ENCODE results near the gene OCLN. TPM values are rescaled to one million over a fixed set of nuclear protein-coding genes. Genes with fewer than 3 reads are reported as not detected.
"Not testable (repeated sequence)": the region's sequence is repeated elsewhere in the genome, so short reads cannot be mapped to it uniquely, and the experiment has no call there.

The OCLN gene
- total and polyA plus RNA-seq, 7 experiments from 2014 or later, result 0.07 to 8.5 (median 1.6) TPM

- POLR2A ChIA-PET; H3K9me3 Mint-ChIP-seq; H3K4me1 Mint-ChIP-seq; intact Hi-C loops (cut with micrococcal nuclease); H3K9me3 ChIP-seq (ENCODE audit: control insufficient read depth in 2 of 3, low read length in 3 of 3); H3K27me3 ChIP-seq (ENCODE audit: control insufficient read depth in 2 of 2, insufficient read depth in 2 of 2, low read length in 2 of 2); H3K36me3 ChIP-seq (ENCODE audit: control insufficient read depth in 2 of 3, insufficient read depth in 3 of 3, low read length in 3 of 3); H3K36me3 Mint-ChIP-seq; H3K27ac ChIP-seq (ENCODE audit: low read depth, low read length); H3K4me3 ChIP-seq (ENCODE audit: low read length); H3K27me3 Mint-ChIP-seq; H3K4me3 Mint-ChIP-seq; CTCF ChIA-PET; H3K27ac Mint-ChIP-seq; DNase-seq; H3K4me1 ChIP-seq (ENCODE audit: control insufficient read depth in 2 of 2, insufficient read depth in 2 of 2, low read length in 2 of 2); ATAC-seq: not testable (repeated sequence)
Measured at GRCh38 chr5:69537911-69538310, 45.3 kb downstream of the OCLN start.

- intact Hi-C loops (cut with micrococcal nuclease); H3K27ac ChIP-seq (ENCODE audit: low read depth, low read length); H3K4me3 Mint-ChIP-seq; H3K27ac Mint-ChIP-seq; CTCF ChIA-PET; H3K4me1 ChIP-seq (ENCODE audit: control insufficient read depth in 2 of 2, insufficient read depth in 2 of 2, low read length in 2 of 2); H3K4me1 Mint-ChIP-seq; H3K9me3 ChIP-seq (ENCODE audit: control insufficient read depth in 2 of 3, low read length in 3 of 3); H3K4me3 ChIP-seq (ENCODE audit: low read length); H3K27me3 Mint-ChIP-seq; ATAC-seq; H3K9me3 Mint-ChIP-seq; H3K27me3 ChIP-seq (ENCODE audit: control insufficient read depth in 2 of 2, insufficient read depth in 2 of 2, low read length in 2 of 2); DNase-seq; H3K36me3 Mint-ChIP-seq; POLR2A ChIA-PET; H3K36me3 ChIP-seq (ENCODE audit: control insufficient read depth in 2 of 3, insufficient read depth in 3 of 3, low read length in 3 of 3): not testable (repeated sequence)
Measured at GRCh38 chr5:69538735-69539134, 46.1 kb downstream of the OCLN start.

- H3K9me3 ChIP-seq (ENCODE audit: control insufficient read depth in 2 of 3, low read length in 3 of 3); DNase-seq; H3K27me3 ChIP-seq (ENCODE audit: control insufficient read depth in 2 of 2, insufficient read depth in 2 of 2, low read length in 2 of 2); POLR2A ChIA-PET; H3K9me3 Mint-ChIP-seq; H3K27me3 Mint-ChIP-seq; H3K36me3 ChIP-seq (ENCODE audit: control insufficient read depth in 2 of 3, insufficient read depth in 3 of 3, low read length in 3 of 3); H3K4me3 Mint-ChIP-seq; H3K4me1 Mint-ChIP-seq; H3K4me1 ChIP-seq (ENCODE audit: control insufficient read depth in 2 of 2, insufficient read depth in 2 of 2, low read length in 2 of 2); H3K36me3 Mint-ChIP-seq; H3K27ac Mint-ChIP-seq; CTCF ChIA-PET; intact Hi-C loops (cut with micrococcal nuclease); H3K27ac ChIP-seq (ENCODE audit: low read depth, low read length); ATAC-seq; H3K4me3 ChIP-seq (ENCODE audit: low read length): not testable (repeated sequence)
Measured at GRCh38 chr5:69541347-69541746, 48.8 kb downstream of the OCLN start.

GRCh38 chr5:69542838-69543618 lies 50.4 kb downstream of the OCLN start:
- H3K27ac Mint-ChIP-seq; DNase-seq; H3K36me3 Mint-ChIP-seq; H3K27ac ChIP-seq (ENCODE audit: low read depth, low read length); intact Hi-C loops (cut with micrococcal nuclease); H3K4me3 ChIP-seq (ENCODE audit: low read length); H3K9me3 ChIP-seq (ENCODE audit: control insufficient read depth in 2 of 3, low read length in 3 of 3); H3K4me1 ChIP-seq (ENCODE audit: control insufficient read depth in 2 of 2, insufficient read depth in 2 of 2, low read length in 2 of 2); H3K4me1 Mint-ChIP-seq; H3K9me3 Mint-ChIP-seq; POLR2A ChIA-PET; ATAC-seq; CTCF ChIA-PET; H3K27me3 Mint-ChIP-seq; H3K4me3 Mint-ChIP-seq; H3K36me3 ChIP-seq (ENCODE audit: control insufficient read depth in 2 of 3, insufficient read depth in 3 of 3, low read length in 3 of 3); H3K27me3 ChIP-seq (ENCODE audit: control insufficient read depth in 2 of 2, insufficient read depth in 2 of 2, low read length in 2 of 2): not testable (repeated sequence)

GRCh38 chr5:69544602-69545001 lies 52.0 kb downstream of the OCLN start:
- POLR2A ChIA-PET; H3K4me1 Mint-ChIP-seq; H3K27ac Mint-ChIP-seq; H3K9me3 ChIP-seq (ENCODE audit: control insufficient read depth in 2 of 3, low read length in 3 of 3); H3K4me3 ChIP-seq (ENCODE audit: low read length); H3K27me3 Mint-ChIP-seq; DNase-seq; H3K36me3 Mint-ChIP-seq; H3K9me3 Mint-ChIP-seq; H3K27me3 ChIP-seq (ENCODE audit: control insufficient read depth in 2 of 2, insufficient read depth in 2 of 2, low read length in 2 of 2); H3K4me3 Mint-ChIP-seq; intact Hi-C loops (cut with micrococcal nuclease); CTCF ChIA-PET; H3K4me1 ChIP-seq (ENCODE audit: control insufficient read depth in 2 of 2, insufficient read depth in 2 of 2, low read length in 2 of 2); ATAC-seq; H3K27ac ChIP-seq (ENCODE audit: low read depth, low read length); H3K36me3 ChIP-seq (ENCODE audit: control insufficient read depth in 2 of 3, insufficient read depth in 3 of 3, low read length in 3 of 3): not testable (repeated sequence)

GRCh38 chr5:69559908-69560330 lies 67.3 kb downstream of the OCLN start, which contains the start of gene GTF2H2C:
TSS of gene GTF2H2C (plus strand) at chr5:69560191. CDS start at chr5:69565133, 4,942 bp downstream.
- H3K9me3 Mint-ChIP-seq; H3K27me3 ChIP-seq (ENCODE audit: control insufficient read depth in 2 of 2, insufficient read depth in 2 of 2, low read length in 2 of 2); POLR2A ChIA-PET; H3K27me3 Mint-ChIP-seq; H3K4me1 Mint-ChIP-seq; H3K4me1 ChIP-seq (ENCODE audit: control insufficient read depth in 2 of 2, insufficient read depth in 2 of 2, low read length in 2 of 2); CTCF ChIA-PET; H3K36me3 ChIP-seq (ENCODE audit: control insufficient read depth in 2 of 3, insufficient read depth in 3 of 3, low read length in 3 of 3); H3K36me3 Mint-ChIP-seq; intact Hi-C loops (cut with micrococcal nuclease); H3K9me3 ChIP-seq (ENCODE audit: control insufficient read depth in 2 of 3, low read length in 3 of 3): not testable (repeated sequence)
- H3K4me3 Mint-ChIP-seq, result peak within 1 kb of the TSS; percentile 79 to 97 (median 94)
- peak; percentile 100 for ATAC-seq
- peak within 1 kb of the TSS; percentile 39 to 93 (median 89) for H3K27ac Mint-ChIP-seq
- H3K4me3 ChIP-seq (ENCODE audit: low read length), result peak within 1 kb of the TSS; percentile 57
- peak; percentile 57 to 84 (median 77) for DNase-seq
- H3K27ac ChIP-seq (ENCODE audit: low read depth, low read length), result peak within 1 kb of the TSS; percentile 35

DNA sequence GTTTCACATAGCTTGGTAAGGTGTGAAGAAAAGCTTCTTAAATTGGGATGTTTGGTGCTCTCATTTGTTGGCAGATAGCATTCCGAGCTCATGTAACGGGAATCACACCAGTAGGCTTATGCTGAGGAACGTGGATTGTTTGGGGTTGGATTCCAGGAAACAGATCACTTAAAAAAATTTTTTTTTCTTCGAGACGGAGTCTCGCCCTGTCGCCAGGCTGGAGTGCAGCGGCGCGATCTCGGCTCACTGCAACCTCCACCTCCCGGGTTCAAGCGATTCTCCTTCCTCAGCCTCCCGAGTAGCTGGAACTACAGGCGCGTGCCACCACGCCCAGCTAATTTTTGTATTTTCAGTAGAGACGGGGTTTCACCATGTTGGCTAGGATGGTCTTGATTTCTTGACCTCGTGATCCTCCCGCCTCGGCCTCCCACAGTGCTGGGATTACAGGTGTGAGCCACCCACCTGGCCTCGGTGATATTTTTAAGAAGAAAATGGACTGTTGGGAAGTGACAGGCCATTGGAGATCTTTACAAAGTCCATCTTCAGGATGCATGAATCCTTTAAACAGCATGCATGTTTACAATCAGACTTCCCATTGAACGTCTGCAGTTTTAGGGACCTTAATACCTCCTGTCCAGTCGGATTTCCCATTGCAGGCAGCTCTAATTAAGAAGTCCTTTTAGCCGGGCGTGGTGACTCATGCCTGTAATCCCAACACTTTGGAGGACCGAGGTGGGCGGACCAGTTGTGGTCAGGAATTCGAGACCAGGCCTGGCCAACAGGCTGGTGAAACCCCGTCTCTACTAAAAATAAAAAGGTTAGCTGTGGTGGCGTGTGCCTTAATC lies 68.2 kb downstream of the OCLN start:
- ATAC-seq; H3K9me3 ChIP-seq (ENCODE audit: control insufficient read depth in 2 of 3, low read length in 3 of 3); H3K4me1 ChIP-seq (ENCODE audit: control insufficient read depth in 2 of 2, insufficient read depth in 2 of 2, low read length in 2 of 2); H3K36me3 Mint-ChIP-seq; H3K27me3 Mint-ChIP-seq; CTCF ChIA-PET; DNase-seq; H3K4me1 Mint-ChIP-seq; H3K9me3 Mint-ChIP-seq; H3K27ac ChIP-seq (ENCODE audit: low read depth, low read length); H3K27me3 ChIP-seq (ENCODE audit: control insufficient read depth in 2 of 2, insufficient read depth in 2 of 2, low read length in 2 of 2); POLR2A ChIA-PET; H3K36me3 ChIP-seq (ENCODE audit: control insufficient read depth in 2 of 3, insufficient read depth in 3 of 3, low read length in 3 of 3); H3K27ac Mint-ChIP-seq; intact Hi-C loops (cut with micrococcal nuclease): not testable (repeated sequence)
- peak overlapping the region; percentile 35 for H3K4me3 ChIP-seq (ENCODE audit: low read length)
- peak overlapping the region in 7 of 10 donors; percentile 28 to 79 (median 61) for H3K4me3 Mint-ChIP-seq
